ENCODE measurements around the gene LRRK2. TPM values are rescaled to one million over a fixed set of nuclear protein-coding genes. Genes with fewer than 3 reads are reported as not detected.

Gene LRRK2
- total RNA-seq, 1 experiment from 2014 or later, result 0.73 TPM

GRCh38 chr12:40215982-40216381, 8.8 kb upstream of the LRRK2 start:
- Mint-ChIP-seq H3K27ac (ENCODE audit: unreplicated experiment) (no peak overlapping the region), H3K27me3 (ENCODE audit: unreplicated experiment) (no peaks in the 10 kb centered on the region), H3K4me1 (ENCODE audit: low read depth, unreplicated experiment) (no peaks in the 10 kb centered on the region), H3K9me3 (ENCODE audit: low read depth, unreplicated experiment) (no peaks in the 10 kb centered on the region), H3K4me3 (ENCODE audit: low read depth, unreplicated experiment) (no peak overlapping the region), H3K36me3 (ENCODE audit: insufficient read depth, unreplicated experiment) (no peaks in the 10 kb centered on the region)
- CTCF ChIA-PET, result no interaction called here
- no peak for TF ChIP-seq CTCF (IDR thresholded peaks at IDR 0.05; ENCODE audit: unreplicated experiment)
- no TSS peak for BruUV-seq (replicated peaks)
- no peak for DNase-seq
- intact Hi-C loops (cut with micrococcal nuclease; ENCODE audit: unreplicated experiment), result no loop called here

GRCh38 chr12:40216516-40217288, 8.1 kb upstream of the LRRK2 start:
- no peak for DNase-seq
- intact Hi-C loops (cut with micrococcal nuclease; ENCODE audit: unreplicated experiment), result no loop called here
- Mint-ChIP-seq H3K9me3 (ENCODE audit: low read depth, unreplicated experiment) (no peaks in the 10 kb centered on the region), H3K4me1 (ENCODE audit: low read depth, unreplicated experiment) (no peaks in the 10 kb centered on the region), H3K27ac (ENCODE audit: unreplicated experiment) (no peak overlapping the region), H3K4me3 (ENCODE audit: low read depth, unreplicated experiment) (no peak overlapping the region), H3K27me3 (ENCODE audit: unreplicated experiment) (no peaks in the 10 kb centered on the region), H3K36me3 (ENCODE audit: insufficient read depth, unreplicated experiment) (no peaks in the 10 kb centered on the region)
- TF ChIP-seq CTCF (IDR thresholded peaks at IDR 0.05; ENCODE audit: unreplicated experiment), result no peak
- CTCF ChIA-PET, result no interaction called here
- BruUV-seq (replicated peaks), result no TSS peak

GRCh38 chr12:40219760-40220159, 5.0 kb upstream of the LRRK2 start:
- Mint-ChIP-seq H3K36me3 (ENCODE audit: insufficient read depth, unreplicated experiment) (no peaks in the 10 kb centered on the region), H3K4me3 (ENCODE audit: low read depth, unreplicated experiment) (no peak overlapping the region), H3K4me1 (ENCODE audit: low read depth, unreplicated experiment) (no peaks in the 10 kb centered on the region), H3K27ac (ENCODE audit: unreplicated experiment) (no peak overlapping the region), H3K9me3 (ENCODE audit: low read depth, unreplicated experiment) (no peaks in the 10 kb centered on the region), H3K27me3 (ENCODE audit: unreplicated experiment) (no peaks in the 10 kb centered on the region)
- intact Hi-C loops (cut with micrococcal nuclease; ENCODE audit: unreplicated experiment), result loop anchor here (5.0 kb wide), 1 partner anchor 83 kb away; no protein-coding TSS in a partner anchor
- BruUV-seq (replicated peaks), result no TSS peak
- CTCF ChIA-PET, result interaction anchor here (0.5 kb wide), 1 partner anchor 737 kb away, joined by 4 read pairs; no protein-coding TSS in a partner anchor
- no peak for DNase-seq
- no peak for TF ChIP-seq CTCF (IDR thresholded peaks at IDR 0.05; ENCODE audit: unreplicated experiment)

GRCh38 chr12:40222247-40222646, 2.5 kb upstream of the LRRK2 start:
- no peak for DNase-seq
- BruUV-seq (replicated peaks), result no TSS peak
- Mint-ChIP-seq H3K4me1 (ENCODE audit: low read depth, unreplicated experiment) (peaks cover 22% of the 10 kb centered on the region), H3K9me3 (ENCODE audit: low read depth, unreplicated experiment) (no peaks in the 10 kb centered on the region), H3K36me3 (ENCODE audit: insufficient read depth, unreplicated experiment) (peaks cover 7% of the 10 kb centered on the region), H3K27me3 (ENCODE audit: unreplicated experiment) (no peaks in the 10 kb centered on the region), H3K27ac (ENCODE audit: unreplicated experiment) (no peak overlapping the region), H3K4me3 (ENCODE audit: low read depth, unreplicated experiment) (no peak overlapping the region)
- TF ChIP-seq CTCF (IDR thresholded peaks at IDR 0.05; ENCODE audit: unreplicated experiment), result no peak
- intact Hi-C loops (cut with micrococcal nuclease; ENCODE audit: unreplicated experiment), result loop anchor here (5.0 kb wide), 1 partner anchor 80 kb away; no protein-coding TSS in a partner anchor
- CTCF ChIA-PET, result no interaction called here

Measured in Calu3 (cell line).